Endodermal cell (in vitro differentiated cells): Measurements from ENCODE around the gene GTPBP6. TPM values are rescaled to one million over a fixed set of nuclear protein-coding genes. Genes with fewer than 3 reads are reported as not detected.

Experiments
- DNase-seq: peaks from one replicate; pipeline ENCODE4 v3.0.0-alpha.2; 2017
- H3K27ac ChIP-seq: 2 replicates; pipeline ENCODE4 v1.5.1; 2013; ENCODE audit warnings: mild to moderate bottlenecking, low read depth, low read length, moderate library complexity
- H3K27me3 ChIP-seq: 2 replicates; pipeline ENCODE4 v1.6.1; 2013; ENCODE audit warnings: mild to moderate bottlenecking, low read length, moderate library complexity; ENCODE audit not compliant: insufficient read depth, control insufficient read depth, poor library complexity, severe bottlenecking
- H3K36me3 ChIP-seq: 2 replicates; pipeline ENCODE4 v1.7.0; 2013; ENCODE audit warnings: mild to moderate bottlenecking, low read length, moderate library complexity; ENCODE audit not compliant: control insufficient read depth, insufficient read depth
- H3K4me1 ChIP-seq: one replicate; pipeline ENCODE4 v1.7.0; 2013; ENCODE audit warnings: low read length; ENCODE audit not compliant: control insufficient read depth, insufficient read depth
- H3K4me3 ChIP-seq: 2 replicates; pipeline ENCODE4 v1.5.1; 2013; ENCODE audit warnings: mild to moderate bottlenecking, low read length, moderate library complexity
- H3K9ac ChIP-seq: 2 replicates; pipeline ENCODE4 v1.6.1; 2013; ENCODE audit warnings: mild to moderate bottlenecking, low read length, moderate library complexity; ENCODE audit not compliant: poor library complexity, severe bottlenecking; ENCODE audit errors: extremely low read depth
- H3K9me3 ChIP-seq: 2 replicates; pipeline ENCODE4 v1.6.1; 2013; ENCODE audit warnings: mild to moderate bottlenecking, low read length, moderate library complexity; ENCODE audit not compliant: control insufficient read depth
- H3K27ac Mint-ChIP-seq: 2 replicates; pipeline ENCODE4 v1.8.0; 2020; ENCODE audit warnings: mixed read lengths
- H3K27me3 Mint-ChIP-seq: 2 replicates; pipeline ENCODE4 v1.8.0; 2021; ENCODE audit warnings: mild to moderate bottlenecking, mixed read lengths; ENCODE audit not compliant: insufficient read depth
- H3K36me3 Mint-ChIP-seq: 2 replicates; pipeline ENCODE4 v1.8.0; 2020; ENCODE audit warnings: low read depth, mixed read lengths
- H3K4me1 Mint-ChIP-seq: 2 replicates; pipeline ENCODE4 v1.8.0; 2020; ENCODE audit warnings: mixed read lengths
- H3K4me3 Mint-ChIP-seq: 2 replicates; pipeline ENCODE4 v1.8.0; 2020; ENCODE audit warnings: mild to moderate bottlenecking, moderate library complexity, mixed read lengths
- H3K9me3 Mint-ChIP-seq: 2 replicates; pipeline ENCODE4 v1.8.0; 2020; ENCODE audit warnings: mild to moderate bottlenecking, mixed read lengths
- CTCF ChIP-seq: fragments of 200-600 bp; sonication (generic); conservative IDR thresholded peaks from 2 replicates; pipeline ENCODE4 v1.5.0; 2021; ENCODE audit warnings: antibody characterized with exemption, mild to moderate bottlenecking
- WGBS, 2 experiments: methylation state at CpG; one replicate each; pipeline versions ENCODE4 v1.1.5 to v1.1.7; 2013; ENCODE audit warnings: missing lambda C conversion rate in 2 of 2, mixed read lengths in 1 of 2; ENCODE audit not compliant: insufficient coverage in 1 of 2, insufficient read length in 1 of 2; 5-methylcytosine and 5-hydroxymethylcytosine counted together
- total RNA-seq, 2 donors: library from RNA; stranded (reverse); fragmentation: NEBNext Ultra II Directional in 1 of 2; extraction: Animal tissue kit (Norgen Biotek cat#: 25700) in 1 of 2; gene quantifications; 2 replicates in 1 of 2; 3 replicates in 1 of 2; pipeline ENCODE4 v1.2.1, GENCODE V29; 2021

GTPBP6 gene
- total RNA-seq, 2 donors from 2014 or later = 58.8 to 61.0 TPM

DNA sequence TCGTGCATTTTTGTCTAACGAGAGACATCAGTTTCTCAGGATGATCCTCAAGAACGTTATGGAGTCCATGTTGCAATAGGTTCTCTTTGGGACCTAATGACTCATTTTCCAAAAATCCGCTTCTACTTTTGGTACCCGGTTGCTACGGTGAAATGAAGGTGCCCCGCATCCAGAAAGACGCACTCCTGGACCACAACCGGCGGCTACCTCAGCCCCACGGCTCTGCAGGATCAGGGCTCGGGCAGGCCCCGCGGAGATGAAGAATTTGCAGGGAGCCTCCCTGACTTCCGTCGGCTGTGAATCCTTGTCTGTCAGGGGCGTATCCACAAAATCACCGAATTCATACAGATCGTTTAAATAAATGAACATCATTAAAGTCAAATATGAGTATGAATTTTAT, 15.6 kb downstream of the GTPBP6 start:
- Histone ChIP-seq H3K4me1 (no peaks in the 10 kb centered on the region), H3K27me3 (no peaks in the 10 kb centered on the region), H3K9ac (no peak overlapping the region), H3K4me3 (no peak overlapping the region), H3K9me3 (peaks cover 8% of the 10 kb centered on the region), H3K36me3 (peaks cover 71% of the 10 kb centered on the region), H3K27ac (no peak overlapping the region)
- H3K27ac Mint-ChIP-seq = no peak overlapping the region
- H3K27me3 Mint-ChIP-seq = no peaks in the 10 kb centered on the region
- no peak overlapping the region for H3K4me3 Mint-ChIP-seq
- no peaks in the 10 kb centered on the region for H3K4me1 Mint-ChIP-seq
- H3K36me3 Mint-ChIP-seq = peaks cover 76% of the 10 kb centered on the region
- no peak for DNase-seq
- no peak for TF ChIP-seq CTCF
- H3K9me3 Mint-ChIP-seq = peaks cover 7% of the 10 kb centered on the region
- 94 to 96% methylated on average over 15 to 16 of the region's 19 CpGs for WGBS, 2 experiments

GRCh38 chrX:300334-300733, 18.3 kb downstream of the GTPBP6 start:
- H3K36me3 Mint-ChIP-seq = peaks cover 73% of the 10 kb centered on the region

DNA sequence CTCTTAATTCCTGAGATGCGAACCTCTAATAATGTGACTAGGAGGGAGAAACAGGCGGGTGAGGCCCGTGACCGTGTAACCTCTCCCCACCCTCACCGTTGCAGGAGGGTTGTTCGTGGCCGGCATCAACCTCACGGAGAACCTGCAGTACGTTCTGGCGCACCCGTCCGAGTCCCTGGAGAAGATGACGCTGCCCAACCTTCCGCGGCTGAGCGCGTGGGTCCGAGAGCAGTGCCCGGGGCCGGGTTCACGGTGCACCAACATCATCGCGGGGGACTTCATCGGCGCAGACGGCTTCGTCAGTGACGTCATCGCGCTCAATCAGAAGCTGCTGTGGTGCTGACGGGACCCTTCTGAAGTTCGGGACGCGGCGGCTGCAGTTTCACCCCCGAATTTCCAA, 19.6 kb downstream of the GTPBP6 start:
- Mint-ChIP-seq H3K36me3 (peaks cover 71% of the 10 kb centered on the region), H3K4me1 (no peaks in the 10 kb centered on the region), H3K27ac (no peak overlapping the region), H3K27me3 (no peaks in the 10 kb centered on the region), H3K9me3 (peaks cover 9% of the 10 kb centered on the region), H3K4me3 (no peak overlapping the region)
- DNase-seq = no peak
- Histone ChIP-seq H3K27me3 (no peaks in the 10 kb centered on the region), H3K9me3 (peaks cover 9% of the 10 kb centered on the region), H3K4me3 (no peak overlapping the region), H3K36me3 (peaks cover 68% of the 10 kb centered on the region), H3K4me1 (no peaks in the 10 kb centered on the region), H3K27ac (no peak overlapping the region), H3K9ac (no peak overlapping the region)
- WGBS, 2 experiments = 95 to 97% methylated on average over 36 of the region's 36 CpGs
- TF ChIP-seq CTCF = no peak

More at GRCh38 chrX:300334-300733, 18.3 kb downstream of the GTPBP6 start:
- H3K36me3 ChIP-seq = peaks cover 58% of the 10 kb centered on the region
- H3K9me3 ChIP-seq = peaks cover 9% of the 10 kb centered on the region
- no peak overlapping the region for H3K27ac ChIP-seq
- peaks cover 9% of the 10 kb centered on the region for H3K9me3 Mint-ChIP-seq
- H3K9ac ChIP-seq = no peak overlapping the region
- no peaks in the 10 kb centered on the region for H3K27me3 ChIP-seq
- no peak overlapping the region for H3K27ac Mint-ChIP-seq
- H3K4me3 Mint-ChIP-seq = no peak overlapping the region
- H3K27me3 Mint-ChIP-seq = no peaks in the 10 kb centered on the region
- 87 to 97% methylated on average over 3 to 6 of the region's 8 CpGs for WGBS, 2 experiments
- no peaks in the 10 kb centered on the region for H3K4me1 Mint-ChIP-seq
- no peak for TF ChIP-seq CTCF
- no peak for DNase-seq
- no peaks in the 10 kb centered on the region for H3K4me1 ChIP-seq
- H3K4me3 ChIP-seq = no peak overlapping the region
